Skin epidermis (tissue), 12 donors: ENCODE measurements around the gene EEPD1.
A peak's percentile ranks its signal among the peaks of the same experiment; 100 is the strongest.
"Not testable (repeated sequence)": the region's sequence is repeated elsewhere in the genome, so short reads cannot be mapped to it uniquely, and the experiment has no call there.

ENCODE experiments used
- H3K27ac ChIP-seq, 21 experiments: fragments of 200-600 bp; sonication (generic) in 11 of 21; one replicate each; pipeline ENCODE4 v1.5.0; 2020; ENCODE audit warnings: mild to moderate bottlenecking in 3 of 21, inconsistent platforms in 2 of 21, moderate library complexity in 2 of 21
- H3K4me3 ChIP-seq, 7 experiments: fragments of 200-600 bp; sonication (generic) in 2 of 7; one replicate each; pipeline ENCODE4 v1.5.0; 2020; ENCODE audit warnings: inconsistent platforms in 2 of 7, mild to moderate bottlenecking in 2 of 7, moderate library complexity in 1 of 7

EEPD1 gene

DNA sequence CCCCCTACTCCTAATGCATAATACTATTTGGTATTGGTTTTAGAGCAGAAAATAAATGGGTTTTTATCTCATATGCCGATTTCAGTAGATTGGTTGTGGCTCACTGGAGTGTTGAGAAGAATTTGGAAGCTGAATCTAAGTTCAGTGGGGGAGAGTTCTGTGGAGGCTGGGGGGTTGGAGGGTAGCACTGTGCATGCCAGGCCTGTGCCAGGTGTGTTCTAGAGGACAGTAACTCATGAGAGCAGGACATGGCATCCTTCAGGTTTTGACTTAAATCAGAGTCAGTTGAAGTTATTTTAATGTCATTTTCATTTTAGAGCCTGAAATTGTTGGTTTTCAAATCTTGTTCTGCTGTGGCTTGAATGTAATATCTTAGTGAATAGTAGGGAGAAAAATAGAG is 79.5 kb downstream of the EEPD1 start:
- H3K27ac ChIP-seq = no peak overlapping the region
- H3K4me3 ChIP-seq = no peak overlapping the region

DNA sequence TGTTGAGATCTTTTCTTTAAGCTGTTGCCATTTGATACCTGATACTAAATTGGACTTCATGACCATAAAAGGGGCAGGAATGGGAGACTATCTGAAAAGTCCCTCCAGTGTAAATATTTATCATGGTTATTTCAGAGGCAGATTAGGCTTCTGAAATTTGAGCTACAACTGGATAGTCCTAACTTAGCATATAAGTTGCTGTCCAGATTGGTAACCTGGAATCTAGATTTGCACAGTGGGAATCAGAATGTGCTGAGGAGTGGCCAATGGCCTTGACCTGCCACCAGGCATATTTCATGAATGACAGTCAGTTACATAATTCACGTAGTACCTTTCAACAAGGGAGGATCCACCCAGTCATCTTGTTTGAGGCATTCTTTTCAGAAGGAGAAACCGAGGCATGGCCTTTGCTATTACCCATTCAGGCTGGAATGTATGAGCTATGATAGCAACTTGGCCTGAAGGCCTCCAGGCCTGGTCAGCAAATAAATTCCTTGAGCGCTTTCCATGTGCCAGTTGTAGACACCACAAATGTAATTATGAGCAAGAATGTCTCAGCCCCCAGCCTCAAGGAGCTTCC is 80.0 kb downstream of the EEPD1 start:
- Histone ChIP-seq H3K27ac (no peak overlapping the region), H3K4me3 (no peak overlapping the region)

DNA sequence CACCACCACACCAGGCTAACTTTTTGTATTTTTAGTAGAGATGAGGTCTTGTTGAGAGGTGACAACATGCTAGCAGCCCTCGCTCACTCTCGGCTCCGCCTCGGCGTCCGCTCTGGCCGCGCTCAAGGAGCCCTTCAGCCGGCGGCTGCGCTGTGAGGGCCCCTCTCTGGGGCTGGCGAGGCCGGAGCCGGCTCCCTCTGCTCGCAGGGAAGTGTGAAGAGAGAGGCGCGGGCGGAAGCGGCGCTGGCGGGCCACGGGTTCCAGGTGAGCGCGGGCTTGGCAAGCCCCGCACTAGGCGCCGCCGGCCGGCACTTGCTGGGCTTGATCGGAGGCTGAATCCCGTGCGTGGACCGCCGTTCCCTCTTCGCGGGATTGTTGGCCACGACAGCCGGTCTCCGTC is 83.0 kb downstream of the EEPD1 start:
- no peak overlapping the region for H3K4me3 ChIP-seq
- H3K27ac ChIP-seq = no peak overlapping the region

DNA sequence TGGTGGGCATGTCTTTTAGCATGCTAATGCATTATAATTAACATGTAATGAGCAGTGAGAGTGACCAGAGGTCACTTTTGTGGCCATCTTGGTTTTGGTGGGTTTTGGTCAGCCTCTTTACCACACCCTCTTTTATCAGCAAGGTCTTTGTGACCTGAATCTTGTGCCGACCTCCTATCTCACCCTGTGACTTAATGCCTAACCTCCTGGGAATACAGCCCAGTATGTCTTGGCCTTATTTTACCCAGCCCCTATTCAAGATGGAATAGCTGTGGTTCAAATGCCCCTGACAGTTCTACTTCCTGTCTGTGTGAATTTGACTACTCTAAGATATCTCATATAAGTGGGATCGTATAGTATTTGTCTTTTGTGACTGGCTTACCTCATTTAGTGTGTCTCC is 85.1 kb downstream of the EEPD1 start:
- H3K27ac ChIP-seq = no peak overlapping the region
- no peak overlapping the region for H3K4me3 ChIP-seq

DNA sequence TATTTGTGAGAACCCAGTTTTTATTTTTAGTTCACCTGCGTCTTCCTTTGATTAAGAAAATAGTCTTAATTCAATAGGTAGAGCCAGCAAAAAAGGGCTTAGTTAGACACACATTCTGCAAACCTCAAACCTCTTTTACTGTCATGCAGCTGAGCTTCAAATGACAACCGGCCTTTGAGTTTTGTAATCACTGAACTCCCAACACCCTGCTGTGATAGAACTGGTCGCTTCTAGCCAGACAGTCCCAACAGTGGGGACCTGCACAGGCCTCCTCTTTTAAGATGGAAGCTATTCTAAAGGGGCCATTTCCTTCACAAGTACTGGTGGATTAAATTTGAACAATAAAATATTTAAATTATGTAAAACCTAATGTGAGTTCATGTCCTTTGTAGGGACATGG is 90.3 kb downstream of the EEPD1 start:
- H3K4me3 ChIP-seq, H3K27ac ChIP-seq: not testable (repeated sequence)

DNA sequence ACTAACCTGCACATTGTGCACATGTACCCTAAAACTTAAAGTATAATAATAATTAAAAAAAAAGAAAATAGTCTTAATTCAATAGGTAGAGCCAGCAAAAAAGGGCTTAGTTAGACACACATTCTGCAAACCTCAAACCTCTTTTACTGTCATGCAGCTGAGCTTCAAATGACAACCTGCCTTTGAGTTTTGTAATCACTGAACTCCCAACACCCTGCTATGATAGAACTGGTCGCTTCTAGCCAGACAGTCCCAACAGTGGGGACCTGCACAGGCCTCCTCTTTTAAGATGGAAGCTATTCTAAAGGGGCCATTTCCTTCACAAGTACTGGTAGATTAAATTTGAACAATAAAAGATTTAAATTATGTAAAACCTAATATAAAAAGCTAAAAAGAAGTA is 90.9 kb downstream of the EEPD1 start:
- H3K4me3 ChIP-seq, H3K27ac ChIP-seq: not testable (repeated sequence)

DNA sequence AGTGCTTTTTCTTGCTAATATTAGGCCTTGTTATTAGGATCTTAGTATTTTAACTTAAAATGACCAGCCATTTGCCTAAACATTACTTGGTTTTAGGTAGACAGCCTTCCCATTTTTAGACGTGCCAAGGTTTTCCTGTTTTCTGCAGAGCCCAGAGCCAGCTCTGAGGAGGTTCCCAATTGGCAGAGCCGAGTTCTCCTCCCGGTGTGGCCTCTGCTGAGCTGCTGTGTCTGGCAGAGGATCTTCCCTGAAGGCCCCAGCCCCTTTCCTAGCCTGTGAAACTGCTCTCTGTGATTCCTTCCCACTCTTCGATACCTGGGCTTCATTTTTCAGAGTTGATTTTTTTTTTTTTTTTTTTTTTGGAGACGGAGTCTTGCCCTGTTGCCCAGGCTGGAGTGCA is 91.4 kb downstream of the EEPD1 start:
- Histone ChIP-seq H3K27ac (no peak overlapping the region), H3K4me3 (no peak overlapping the region)

DNA sequence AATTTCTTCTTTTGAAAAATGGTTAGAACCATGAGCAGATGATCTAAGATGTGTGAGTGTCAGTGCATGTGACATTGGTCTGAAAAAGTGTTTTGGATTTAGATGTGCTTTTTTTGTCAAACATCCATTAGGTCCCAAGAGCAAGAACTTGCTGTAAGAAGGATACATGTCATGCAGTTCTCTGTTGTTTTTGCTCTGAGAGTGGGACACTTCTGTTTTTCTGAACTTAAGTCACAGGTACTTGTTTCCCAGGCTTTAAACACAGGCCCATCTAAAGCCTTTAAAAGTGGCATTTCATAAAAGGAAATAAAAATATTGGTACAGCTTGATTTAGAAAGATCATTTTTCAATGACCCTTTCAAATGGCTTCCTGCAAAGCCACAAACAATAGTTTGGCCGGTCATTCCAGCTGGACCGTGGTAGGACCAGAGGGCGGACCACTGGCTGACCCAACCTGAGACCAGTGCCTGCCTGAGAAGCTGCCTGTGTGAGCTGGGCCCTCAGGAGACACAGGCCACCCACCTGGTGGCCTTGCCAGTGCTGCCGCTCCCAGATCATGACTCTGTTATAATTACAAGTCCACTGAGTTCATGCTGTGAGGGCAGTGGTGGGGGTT is 92.7 kb downstream of the EEPD1 start:
- H3K27ac ChIP-seq = no peak overlapping the region
- H3K4me3 ChIP-seq = no peak overlapping the region

DNA sequence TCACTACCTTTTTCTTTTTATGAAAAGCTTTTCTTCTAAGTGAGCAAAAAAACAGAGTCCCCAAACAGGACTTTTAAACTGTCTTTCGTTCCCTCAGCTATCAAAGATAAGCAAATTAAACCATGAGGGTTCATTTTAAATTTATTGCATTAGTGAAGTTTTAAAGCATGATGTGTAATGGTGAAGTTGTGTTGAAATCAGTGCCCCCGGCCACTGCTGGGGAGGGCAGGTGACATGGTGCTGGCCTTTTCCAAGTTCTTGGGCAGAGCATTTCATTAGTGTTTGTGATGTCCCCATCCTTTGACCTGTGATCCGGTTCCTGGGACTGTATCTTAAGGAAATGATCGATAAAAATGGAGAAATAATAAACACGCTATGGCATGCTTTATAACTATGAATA is 96.0 kb downstream of the EEPD1 start:
- no peak overlapping the region for H3K27ac ChIP-seq
- H3K4me3 ChIP-seq = no peak overlapping the region

DNA sequence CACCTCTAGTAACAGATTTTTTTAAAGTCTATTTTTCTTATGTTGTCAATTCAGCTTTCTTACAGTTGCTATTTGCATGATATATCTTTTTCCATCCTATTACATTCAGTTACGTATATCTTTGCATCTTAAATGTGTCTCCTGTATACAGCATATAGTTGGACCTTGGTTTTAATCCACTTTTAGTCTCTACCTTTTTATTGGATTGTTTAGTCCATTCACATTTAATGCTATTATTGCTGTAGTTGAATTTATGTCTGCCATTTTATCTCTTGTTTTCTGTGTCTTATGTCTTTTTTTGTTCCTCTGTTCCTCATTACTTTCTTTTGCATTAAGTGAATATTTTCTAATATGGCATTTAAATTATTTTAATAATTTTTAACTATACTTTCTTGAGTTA is 100.6 kb downstream of the EEPD1 start:
- no peak overlapping the region for H3K27ac ChIP-seq
- H3K4me3 ChIP-seq = no peak overlapping the region

DNA sequence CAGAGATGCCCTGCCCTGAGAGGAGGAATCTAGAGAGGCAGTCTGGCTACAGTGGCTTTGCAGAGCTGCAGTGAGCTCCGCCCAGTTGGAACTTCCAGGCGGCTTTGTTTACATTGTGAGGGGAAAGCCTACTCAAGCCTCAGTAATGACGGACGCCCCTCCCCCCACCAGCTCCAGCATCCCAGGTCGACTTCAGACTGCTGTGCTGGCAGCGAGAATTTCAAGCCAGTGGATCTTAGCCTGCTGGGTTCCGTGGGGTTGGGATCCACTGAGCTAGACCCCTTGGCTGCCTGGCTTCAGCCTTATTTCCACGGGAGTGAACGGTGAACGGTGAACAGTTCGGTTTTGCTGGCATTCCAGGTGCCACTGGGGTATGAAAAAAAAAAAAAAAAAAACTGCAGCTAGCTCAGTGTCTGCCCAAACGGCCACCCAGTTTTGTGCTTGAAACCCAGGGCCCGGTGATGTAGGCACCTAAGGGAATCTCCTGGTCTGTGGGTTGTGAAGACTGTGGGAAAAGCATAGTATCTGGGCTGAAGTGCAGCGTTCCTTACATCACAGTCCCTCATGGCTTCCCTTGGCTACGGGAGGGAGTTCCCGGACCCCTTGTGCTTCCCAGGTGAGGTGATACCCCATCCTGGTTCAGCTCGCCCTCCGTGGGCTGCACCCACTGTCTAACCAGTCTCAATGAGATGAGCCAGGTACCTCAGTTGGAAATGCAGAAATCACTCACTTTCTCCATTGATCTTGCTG is 105.6 kb downstream of the EEPD1 start:
- not testable (repeated sequence) for H3K27ac ChIP-seq, H3K4me3 ChIP-seq

DNA sequence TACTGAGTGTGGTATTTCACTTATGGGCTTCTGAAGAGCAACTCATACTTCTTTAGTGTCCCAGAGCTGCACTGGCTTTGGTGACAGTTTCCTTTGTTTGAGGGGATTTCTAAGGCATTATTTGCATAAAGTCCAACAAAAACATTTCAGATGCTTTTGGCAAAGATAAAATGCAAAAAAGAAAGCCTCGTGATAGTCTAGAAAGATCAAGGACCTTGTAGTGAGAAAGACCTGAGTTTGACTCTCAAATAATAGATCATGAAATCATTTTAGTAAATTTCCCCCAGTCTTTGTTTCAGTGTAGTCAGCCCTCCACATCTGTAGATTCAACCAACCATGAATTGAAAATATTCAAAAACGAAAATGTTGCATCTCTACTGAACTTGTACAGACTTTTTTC is 107.4 kb downstream of the EEPD1 start:
- H3K27ac ChIP-seq = no peak overlapping the region
- H3K4me3 ChIP-seq = no peak overlapping the region

DNA sequence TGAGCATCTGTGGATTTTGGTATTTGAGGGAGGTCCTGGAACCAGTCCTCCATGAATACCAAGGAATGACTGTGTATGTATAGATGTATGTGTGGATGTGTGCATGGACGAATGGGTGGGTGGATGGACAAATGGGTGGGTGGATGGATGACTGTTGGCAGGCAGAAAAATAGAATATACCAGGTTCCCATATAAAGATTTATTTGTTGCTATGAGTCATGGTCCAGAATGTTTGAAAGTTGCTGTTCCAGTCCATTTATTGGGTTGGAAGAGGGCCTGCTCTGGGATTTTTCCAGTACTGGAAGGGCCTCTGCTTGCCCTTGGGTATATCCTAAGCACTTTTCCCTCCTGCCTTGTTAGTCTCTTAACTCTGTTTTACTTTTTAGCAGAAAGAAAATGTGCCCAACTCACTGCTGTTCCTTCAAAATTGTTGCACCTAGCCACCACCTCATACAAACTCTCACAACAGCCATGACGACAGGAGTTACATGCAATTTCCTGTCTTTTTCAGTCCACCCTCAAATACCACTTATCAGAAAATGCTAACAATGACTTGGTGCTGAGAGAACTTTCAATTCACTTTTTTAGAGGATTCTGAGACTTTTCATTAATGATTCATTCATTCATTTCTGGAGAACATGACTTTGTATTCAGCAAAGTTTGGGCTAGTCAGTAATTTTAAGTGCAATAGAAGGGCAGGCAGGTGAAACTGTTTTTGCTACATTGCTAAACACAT is 108.1 kb downstream of the EEPD1 start:
- no peak overlapping the region for H3K4me3 ChIP-seq
- H3K27ac ChIP-seq = peak overlapping the region in 1 of 21 experiments; percentile 43

DNA sequence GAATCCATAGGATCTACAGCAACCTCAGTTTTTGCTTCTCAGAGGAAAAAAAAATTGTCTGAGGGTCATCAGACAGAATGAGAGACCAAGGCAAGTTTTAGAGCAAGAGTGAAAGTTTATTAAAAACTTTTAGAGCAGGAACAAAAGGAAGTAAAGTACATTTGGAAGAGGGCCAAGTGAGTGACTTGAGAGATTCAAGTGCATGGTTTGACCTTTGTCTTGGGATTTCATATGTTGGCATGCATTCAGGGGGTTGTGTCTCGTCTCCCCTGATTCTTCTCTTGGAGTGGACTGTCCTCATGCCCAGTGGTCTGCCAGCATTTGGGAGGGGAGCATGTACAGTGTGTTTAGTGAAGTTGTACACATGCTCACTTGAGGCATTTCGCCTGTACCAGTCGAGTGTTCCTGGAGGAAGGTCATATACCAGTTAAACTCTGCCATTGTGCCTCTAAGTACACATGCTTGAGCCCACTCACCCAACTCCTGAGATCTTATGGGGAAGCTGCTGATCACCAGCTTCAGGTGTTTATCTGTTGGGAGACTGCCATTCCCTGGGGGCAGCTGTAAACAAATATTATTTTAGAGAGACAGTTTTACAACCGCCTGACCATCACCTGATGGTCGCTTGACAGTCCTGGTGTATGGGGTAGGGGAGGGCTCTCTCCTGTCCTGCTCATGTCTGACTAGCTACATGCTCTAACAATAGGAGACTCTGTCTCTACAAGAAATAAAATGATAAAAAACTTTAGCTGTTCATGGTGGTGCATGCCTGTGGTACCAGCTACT is 109.4 kb downstream of the EEPD1 start:
- Histone ChIP-seq H3K4me3 (no peak overlapping the region), H3K27ac (no peak overlapping the region)

DNA sequence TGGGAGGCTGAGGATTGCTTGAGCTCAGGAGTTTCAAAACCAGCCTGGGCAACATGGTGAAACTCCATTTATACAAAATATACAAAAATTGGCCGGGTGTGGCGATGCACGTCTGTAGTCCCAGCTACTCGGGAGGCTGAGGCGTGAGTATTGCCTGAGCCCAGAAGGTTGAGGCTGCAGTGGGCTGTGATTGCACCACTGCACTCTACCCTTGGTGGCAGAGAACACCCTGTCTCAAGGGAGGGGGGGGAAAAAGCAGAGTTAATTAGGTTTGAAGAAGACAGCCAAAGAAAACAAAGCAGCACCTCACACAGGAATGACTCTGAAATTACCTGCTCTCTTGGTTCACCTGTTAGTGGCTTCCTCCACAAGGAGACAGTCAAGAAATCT is 110.0 kb downstream of the EEPD1 start:
- no peak overlapping the region for H3K4me3 ChIP-seq
- peak overlapping the region in 1 of 21 experiments; percentile 3 for H3K27ac ChIP-seq

DNA sequence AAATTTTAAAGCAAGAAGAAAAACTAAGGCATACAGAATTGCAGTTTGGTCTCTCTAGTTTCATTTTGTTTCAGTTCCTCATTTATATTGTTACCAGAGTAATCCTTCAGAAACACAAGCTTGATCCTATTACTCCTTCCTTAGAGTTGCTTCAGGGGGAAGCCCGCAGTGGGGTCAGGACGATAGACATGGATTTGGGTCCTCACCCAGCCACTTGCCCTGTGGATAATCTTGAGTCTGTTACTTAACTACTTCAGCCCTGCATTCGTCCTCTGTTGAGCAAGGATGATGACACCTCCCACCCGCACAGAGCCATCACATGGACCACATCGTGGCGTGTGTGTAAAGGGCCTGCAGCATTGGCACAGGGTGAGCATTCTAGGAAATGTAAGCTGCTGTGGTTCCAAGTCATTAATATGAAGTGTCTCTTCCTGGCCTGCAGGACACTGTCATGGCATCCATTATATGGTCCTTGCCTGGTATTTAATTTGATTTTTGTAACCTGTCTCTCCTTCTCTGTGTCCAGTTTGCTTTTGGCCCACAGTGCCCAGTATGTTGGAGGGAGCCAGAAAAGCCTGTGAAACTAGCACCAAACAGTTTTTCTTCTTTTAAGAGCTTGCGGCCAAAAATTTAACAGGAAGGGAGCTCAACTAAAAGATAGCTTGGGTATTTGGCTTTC is 111.2 kb downstream of the EEPD1 start:
- Histone ChIP-seq H3K27ac (peak overlapping the region in 5 of 21 experiments; percentile 3 to 61 (median 16)), H3K4me3 (no peak overlapping the region)

DNA sequence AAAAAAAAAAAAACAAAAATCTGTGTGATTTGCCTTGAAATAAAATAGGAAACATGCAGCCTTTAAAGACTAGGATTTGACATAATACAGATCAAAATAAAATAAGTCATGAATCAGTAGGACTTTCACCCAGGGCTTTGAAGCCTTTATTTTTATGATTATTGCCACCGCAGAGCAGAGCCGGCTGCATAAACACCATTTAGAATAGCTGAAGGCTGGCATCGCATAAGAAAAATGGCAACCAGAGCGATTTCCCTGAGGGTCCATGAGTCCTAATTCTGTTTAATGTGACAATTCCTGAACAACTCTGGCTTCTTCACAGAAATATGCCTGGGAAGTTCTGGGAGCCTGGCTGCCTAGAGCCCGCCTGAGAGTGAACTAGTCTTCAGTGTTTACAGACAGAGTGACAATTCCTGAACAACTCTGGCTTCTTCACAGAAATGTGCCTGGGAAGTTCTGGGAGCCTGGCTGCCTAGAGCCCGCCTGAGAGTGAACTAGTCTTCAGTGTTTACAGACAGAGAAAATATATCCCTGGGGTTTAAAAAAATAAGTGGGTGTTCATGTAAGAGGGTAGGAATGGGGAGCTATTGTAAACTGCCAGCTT is 112.0 kb downstream of the EEPD1 start:
- Histone ChIP-seq H3K27ac (peak overlapping the region in 11 of 21 experiments; percentile 3 to 64 (median 31)), H3K4me3 (no peak overlapping the region)

DNA sequence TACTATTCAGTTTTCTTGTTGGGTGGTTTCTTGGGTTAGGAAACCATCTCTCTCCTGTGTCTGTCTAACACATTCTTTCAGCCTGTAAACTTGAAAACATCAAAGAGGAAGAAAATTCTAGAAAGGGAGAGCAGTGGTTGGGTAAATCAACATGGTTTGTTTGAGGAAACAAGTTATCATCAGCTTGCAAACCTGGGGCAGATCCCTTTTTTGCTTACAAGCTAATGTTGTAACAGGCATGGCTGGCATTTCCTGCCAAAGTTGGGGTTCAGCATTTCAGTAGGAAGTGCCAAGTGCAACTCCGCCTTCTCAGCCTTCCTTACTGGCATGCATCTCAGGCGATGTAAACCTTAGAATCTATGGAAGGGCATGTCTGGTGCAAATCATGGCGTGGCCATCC is 112.6 kb downstream of the EEPD1 start:
- peak overlapping the region in 7 of 21 experiments; percentile 11 to 64 (median 41) for H3K27ac ChIP-seq

DNA sequence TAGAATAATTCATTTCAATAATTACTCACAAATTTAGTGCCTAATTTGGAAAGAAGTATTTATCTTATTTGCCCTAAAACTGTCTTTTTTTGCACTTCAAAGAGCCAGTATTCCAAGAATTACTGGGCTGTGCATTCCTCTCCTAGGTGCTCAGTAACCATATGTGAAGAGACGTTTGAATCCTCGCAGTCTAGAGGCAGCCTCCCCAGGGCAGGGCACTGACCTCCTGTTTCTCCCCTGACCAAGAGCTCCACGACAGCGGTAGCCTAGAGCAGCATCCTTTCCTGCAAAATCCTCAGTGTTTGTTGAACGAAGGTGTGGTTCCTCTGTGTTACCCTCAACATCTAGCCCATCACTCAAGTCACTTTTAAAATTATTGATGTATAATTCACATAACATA is 113.1 kb downstream of the EEPD1 start:
- peak overlapping the region in 3 of 21 experiments; percentile 6 to 41 (median 11) for H3K27ac ChIP-seq

More for the DNA sequence above, 112.6 kb downstream of the EEPD1 start:
- no peak overlapping the region for H3K4me3 ChIP-seq

More for the DNA sequence above, 113.1 kb downstream of the EEPD1 start:
- H3K4me3 ChIP-seq = no peak overlapping the region
